Measurements from ENCODE around the gene RNF208.

- TF ChIP-seq CTCF (optimal IDR thresholded peaks at IDR 0.05 in 1 of 3, IDR thresholded peaks at IDR 0.05 in 1 of 3, conservative IDR thresholded peaks at IDR 0.05 in 1 of 3; ENCODE audit: extremely low read depth in 1 of 3, insufficient read depth in 2 of 3, low read length in 3 of 3) (peak in 2 of 3 experiments; percentile 83 to 99), EZH2 (IDR thresholded peaks at IDR 0.05; ENCODE audit: low read length) (no peak)
Measured at GRCh38 chr9:137236238-137236935, 14.3 kb upstream of the RNF208 start.
